ENCODE results near the gene OSBPL1A.

The OSBPL1A gene

DNA sequence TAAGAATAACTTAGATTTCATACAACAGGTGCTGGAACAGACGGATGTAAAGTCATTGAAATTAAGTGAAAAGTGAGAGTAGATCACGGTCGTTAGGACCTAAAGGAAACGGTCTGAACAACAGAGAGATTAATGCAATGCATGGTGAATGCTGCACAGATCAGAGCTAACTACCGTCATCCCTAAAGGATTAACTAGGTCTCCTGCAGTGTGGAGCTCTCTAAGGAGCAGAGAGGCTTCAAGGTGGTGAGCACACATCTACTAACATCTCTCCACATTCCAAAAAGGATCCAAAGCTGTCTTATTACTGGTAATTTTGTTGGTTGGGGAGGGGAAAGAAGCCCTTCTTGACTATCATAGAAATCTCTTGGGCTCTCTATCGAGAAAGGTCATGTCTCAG is 183.5 kb downstream of the OSBPL1A start:
- DNase-seq = no peak

DNA sequence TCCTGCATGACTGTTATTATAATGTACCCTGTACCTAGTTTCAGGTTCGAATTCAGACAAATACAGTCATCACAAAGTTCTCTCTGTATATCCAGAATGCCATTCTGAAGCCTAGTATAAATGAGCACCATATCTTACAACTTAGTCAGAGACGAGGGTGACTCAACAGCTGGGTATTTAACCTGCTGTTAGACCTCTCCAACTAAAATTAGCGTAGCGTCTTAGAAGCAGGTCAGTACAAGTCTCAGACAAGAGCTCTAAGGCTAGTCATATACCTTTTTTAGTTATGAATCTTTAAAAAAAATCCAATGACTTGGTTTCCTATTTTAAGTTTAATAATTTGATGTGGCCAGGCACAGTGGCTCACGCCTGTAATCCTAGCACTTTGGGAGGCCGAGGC is 184.7 kb downstream of the OSBPL1A start:
- no peak for DNase-seq

DNA sequence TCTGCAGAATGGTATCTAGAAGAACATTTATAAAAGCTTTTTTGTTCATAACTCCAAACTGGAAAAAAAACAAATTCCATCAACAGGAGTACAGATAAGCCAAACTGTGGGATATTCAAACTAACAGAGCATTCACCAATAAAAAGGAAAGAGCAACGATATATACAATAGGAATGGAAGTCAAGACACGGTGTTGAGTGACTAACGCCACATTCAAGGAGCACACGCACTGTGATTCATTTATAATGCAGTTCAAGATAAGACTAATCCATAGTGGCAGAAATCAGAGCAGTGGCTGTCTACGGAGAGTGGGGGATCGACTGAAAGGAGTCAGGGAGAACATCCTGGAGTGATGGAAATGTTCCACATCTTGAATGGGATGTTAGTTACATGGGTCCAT is 188.1 kb downstream of the OSBPL1A start:
- no peak for DNase-seq

DNA sequence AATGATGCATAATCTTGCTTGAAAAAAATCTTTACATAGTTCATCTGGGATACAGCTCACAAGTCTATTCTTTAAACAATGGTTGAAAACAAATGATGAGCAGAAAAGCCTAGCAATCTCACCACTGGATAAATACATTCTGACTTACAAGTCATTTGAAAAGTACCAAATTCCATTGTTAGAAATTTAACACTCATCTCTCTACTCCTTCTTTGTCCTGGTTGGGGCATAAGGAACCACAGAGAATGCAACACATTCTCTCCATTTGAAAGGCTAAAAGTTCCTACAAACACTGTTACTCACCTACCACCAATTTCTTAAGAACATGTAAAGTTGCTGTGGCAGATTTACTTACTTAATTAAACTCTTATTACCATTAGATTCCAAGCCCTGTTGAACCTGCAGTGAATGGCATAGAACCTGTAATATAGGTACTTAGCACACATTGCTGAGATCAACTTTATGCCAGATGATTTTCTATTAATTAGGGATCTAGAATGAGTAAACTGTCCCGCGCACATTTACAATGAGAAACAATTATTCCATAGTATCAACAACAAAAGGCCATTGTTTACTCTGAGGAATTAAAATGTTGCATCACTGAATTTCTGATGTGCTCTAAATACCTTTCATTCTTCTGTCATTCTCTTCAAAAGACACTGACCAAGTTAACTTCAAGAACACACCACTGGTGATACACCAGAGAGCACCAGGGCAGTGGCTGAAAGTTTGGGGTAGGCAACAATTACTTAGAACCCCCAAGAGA is 189.2 kb downstream of the OSBPL1A start:
- DNase-seq = no peak

DNA sequence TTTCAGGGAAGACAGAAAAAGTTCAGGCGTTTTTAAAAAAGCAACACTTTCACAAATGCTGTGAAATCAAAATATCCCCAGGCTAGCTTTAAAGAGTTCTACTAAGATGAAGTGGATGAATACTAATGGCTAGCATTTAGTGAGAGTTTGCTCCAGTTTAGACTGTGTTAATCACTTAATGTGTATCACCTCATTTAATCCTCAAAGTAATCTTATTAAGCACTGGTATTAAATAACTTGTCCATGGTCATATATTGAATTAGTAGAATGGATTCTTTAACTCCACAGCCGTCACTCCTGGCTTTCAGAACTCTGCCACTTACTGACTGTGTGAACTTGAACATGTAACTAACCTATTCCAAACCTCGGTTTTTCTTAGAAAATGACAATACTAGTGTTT is 192.7 kb downstream of the OSBPL1A start:
- DNase-seq = no peak

DNA sequence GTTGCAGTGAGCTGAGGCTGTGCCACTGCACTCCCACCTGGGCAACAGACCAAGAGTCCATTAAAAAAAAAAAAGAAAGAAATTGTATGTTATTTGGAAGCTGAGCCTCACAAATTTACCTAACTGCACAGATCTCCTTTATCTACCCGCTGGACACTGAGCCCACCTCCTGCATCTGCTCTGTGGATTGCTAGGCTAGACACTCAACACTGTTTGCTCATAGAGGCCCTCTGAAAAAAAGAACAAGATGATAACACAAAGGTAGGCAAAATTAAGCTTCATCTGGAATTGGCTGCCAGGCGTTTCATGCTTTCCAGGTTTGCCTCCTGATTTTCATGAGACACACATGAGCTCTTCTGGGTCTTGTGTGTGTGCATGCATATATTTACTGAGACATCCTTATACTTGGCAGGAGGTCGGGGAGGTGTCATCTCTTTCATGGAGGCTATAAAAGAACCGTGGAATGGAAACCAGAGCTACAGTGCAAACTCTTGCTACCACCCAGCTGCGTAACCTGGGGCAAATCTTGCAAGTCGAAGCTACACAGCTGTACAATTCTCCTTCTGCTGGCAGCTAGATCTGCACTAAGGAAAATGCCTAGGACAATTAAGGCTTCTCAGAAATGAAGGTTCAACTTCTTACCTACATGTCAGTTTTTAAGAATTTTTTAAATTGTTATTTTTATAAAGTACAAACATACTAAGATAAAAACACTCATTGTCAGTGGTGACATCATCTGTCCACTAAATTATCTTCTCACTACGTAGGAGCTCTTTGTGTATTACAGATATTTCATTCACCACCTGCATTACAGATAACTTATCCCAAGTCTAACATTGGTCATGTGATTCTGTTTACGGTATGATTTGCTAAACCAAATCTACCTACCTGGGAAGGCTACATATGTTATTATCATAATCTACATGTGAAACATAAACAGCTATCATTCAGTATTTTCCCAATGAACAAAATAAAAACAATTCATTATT is 195.6 kb downstream of the OSBPL1A start:
- DNase-seq = no peak

DNA sequence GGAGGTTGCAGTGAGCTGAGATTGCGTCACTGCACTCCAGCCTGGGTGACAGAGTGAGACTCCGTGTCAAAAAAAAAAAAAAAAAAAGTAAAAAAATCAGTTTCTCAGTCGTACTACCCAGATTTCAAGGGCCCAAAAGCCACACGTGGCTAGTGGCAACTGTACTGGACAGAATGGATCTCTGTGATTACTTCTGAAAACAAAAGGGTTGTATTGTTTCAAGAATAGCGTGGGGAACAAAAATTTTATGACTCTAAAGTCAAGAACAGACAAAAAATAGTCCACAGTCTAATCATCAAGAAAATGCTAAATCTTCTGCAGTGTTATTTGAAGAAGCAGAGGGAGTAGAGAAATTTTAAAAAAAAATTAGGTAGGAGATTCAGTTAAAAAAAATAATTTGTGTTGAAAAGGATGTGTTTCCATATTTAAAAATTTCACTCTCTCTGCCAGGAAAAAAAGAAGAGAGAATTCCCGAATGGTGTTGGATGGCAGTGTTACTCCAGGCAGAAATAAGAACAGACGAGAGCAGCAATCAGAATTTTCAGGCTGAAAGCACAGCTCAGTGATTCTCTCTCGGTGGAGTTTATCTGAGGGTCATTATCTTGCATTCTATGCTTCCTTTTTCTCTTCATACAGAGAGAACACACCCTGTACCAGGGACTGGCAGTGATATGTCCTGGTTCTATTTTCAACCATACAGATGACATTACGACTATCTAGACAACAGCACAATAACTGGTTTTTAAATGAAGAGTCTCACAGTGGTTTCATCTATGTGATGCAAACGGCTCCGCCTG is 196.9 kb downstream of the OSBPL1A start:
- DNase-seq = no peak

DNA sequence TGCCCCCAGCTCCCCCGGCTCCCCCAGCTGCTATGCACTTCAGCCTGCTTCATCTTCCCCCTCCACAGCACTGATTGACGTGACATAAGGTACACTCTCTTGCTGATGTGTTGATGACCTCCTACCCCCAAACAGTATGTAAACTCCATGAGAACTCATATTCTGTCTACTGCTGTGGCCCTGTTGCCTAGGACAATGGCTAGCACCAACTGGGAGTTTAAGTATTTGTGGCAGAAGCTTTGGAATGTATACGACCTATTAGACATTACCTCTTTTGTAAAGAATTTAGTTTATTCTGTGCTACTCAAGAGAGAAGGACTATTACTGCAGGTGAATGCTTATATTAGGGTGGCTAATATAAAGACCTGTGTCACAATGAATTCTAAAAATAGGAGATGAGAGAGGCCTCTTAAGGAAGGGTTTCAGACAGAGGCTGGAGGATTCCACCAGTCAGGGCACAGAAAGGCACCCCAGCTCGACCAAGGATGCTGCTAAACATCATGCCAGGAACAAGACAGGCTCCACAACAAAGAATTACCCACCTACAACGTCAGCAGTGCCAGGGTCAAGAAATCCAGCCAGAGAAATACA is 198.2 kb downstream of the OSBPL1A start:
- no peak for DNase-seq

DNA sequence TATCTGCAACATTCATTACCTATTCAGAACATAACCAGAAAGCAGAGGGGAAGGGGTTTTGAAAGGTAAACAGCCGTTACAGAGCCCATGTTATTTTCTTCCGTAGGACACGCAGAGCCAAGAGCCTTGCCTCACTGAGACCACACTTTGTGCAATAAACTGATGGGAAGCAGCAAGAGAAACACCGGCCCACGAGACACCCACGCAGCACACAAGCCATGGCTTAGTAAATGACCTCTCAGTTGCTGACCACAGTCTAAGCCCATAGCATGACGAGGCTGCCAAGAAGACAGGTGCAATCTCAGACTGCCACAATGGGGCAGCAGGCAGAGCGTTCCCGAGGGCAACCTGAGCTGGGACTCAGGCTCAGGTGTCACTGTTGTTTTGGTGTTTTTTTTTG is 199.2 kb downstream of the OSBPL1A start:
- no peak for DNase-seq

DNA sequence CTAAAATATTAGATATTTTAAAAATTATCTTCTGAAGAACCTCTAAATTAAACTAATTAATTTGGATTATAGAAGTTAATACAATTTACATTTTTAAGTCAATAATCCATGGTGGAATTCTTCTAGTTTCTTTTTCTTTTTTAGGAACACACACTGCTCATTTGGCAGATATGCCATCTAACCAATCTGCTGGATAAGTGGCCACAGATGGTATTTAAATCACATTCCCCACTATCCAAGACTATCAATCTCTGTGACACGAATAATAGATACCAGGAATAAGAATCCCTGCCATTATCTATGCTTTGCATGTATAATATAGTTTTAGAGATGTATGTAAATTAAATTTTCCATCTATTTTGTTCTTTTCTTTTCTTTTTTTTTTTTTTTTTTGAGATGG is 200.2 kb downstream of the OSBPL1A start:
- no peak for DNase-seq

DNA sequence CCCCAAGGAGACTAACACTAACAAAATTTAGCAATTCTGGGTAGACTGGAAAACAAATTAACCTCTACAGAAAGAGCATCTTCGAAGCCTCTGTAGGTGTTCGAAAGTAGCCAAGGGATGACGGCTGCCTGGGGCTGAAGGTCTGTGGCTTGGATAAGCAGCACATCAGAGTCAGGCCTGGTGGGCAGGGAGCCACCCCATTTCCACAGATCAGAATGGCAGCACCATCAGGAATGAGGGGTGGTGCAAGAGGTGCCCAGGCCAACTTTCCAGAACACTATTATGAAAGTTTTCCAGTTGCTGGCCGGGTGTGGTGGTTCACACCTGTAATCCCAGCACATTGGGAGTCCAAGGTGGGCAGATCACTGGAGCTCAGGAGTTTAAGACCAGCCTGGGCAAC is 200.9 kb downstream of the OSBPL1A start:
- no peak for DNase-seq

DNA sequence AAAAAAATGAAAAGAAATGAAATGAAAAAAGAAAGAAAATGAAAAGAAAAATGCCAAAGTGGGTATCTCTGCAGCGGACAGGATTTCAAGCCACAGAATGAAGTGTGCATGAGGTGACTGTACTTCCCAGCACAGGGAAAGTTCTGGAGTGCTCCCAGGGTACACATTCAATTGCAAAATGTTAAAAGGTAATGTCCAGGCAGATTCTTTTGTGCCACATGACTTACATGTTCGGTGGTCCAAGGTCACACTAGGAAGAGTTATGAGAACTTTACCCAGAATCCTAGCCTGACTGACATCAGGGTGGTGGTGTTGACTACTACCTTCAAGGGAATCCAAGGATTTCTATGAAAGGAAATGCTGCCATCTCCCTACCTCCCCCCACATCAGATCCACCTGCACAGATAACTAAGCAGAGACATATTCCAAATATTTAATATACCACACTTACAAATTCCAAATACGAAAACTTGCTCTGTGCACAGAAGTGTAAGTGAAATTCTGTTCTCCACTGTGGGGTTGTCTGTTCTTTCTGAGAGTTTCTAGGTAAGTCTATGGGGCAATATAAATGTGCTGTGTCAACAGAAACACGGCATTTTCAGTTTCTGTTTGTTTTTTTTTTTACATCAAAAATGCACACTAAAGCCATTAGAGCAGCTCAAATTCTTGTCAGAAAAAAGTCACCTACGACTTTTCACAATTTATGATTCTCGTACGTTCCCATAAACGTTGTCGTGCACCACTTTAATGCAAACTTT is 202.1 kb downstream of the OSBPL1A start:
- DNase-seq = peak; percentile 62

DNA sequence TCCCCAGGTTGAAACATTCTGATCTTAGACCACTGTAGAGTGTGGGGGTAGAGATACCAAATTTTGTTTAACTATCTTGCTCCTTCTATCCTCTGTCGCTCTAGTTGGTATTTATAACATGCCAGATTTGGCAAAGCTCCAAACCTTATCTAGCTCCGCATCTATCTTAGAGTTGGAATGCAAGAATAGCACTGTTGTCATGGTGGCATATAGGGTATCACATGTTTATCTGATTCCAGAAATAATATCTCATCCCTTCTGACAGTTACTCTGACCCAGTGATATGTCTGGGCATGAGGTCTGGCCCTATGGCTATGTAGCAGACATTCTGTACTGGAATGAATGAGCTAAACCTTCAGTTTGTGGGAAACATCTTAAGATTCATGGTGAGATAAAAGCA is 207.0 kb downstream of the OSBPL1A start:
- no peak for DNase-seq

DNA sequence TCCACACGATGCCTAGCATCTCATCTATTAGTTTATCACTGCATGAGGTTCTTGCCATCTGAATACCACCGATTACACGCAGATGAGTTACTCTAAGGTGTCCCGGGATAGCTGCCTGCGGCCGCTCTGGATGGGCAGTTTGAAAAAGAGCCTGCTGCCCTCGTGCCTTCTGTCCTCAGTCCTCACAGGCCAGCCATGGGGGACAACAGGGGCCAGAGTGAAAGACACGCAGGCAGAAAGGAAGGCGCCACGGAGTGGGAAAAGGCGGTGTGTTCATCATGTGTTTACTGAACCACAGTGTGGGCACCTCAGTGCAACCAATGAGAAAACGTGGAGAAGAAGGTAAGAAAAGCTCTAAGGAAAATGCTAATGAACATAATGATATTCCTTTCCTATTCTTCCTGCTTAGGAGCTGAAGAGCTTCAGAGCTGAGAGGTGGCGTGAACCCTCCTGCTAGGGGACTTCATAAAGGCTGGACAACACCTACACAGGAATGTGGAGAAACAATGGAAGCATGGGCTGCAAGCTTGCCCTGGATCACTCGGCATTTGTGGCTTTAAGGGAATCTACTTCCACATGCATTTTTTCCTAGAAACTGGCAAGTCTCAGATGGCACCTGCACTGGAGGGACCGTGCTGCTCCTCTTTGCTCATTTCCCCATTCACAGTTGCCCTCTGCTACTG is 207.8 kb downstream of the OSBPL1A start:
- no peak for DNase-seq

DNA sequence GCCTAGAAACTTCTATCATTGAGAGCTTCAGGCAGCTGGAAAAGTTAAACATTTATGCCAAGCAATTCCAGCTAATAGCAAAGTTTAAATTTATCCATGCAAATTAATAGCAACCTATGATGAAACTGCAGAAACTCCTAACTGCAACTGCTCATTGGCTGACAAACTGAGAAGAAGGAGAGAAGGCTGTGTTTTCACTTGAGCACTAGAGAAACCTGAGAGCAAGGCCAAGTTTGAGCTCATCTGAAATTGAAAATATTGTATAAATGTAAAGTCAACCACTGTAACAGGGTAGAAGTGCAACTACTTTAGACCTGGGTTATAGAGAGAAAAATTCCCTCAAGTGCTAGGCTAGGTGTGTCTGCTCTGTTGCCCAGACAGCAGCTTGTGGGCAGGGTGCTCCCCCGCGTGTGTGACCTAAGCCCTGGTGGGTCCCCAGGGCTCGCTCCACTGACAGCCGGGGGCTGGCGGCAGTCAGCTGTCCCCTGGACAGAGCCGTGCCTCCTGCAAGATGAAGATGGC is 208.6 kb downstream of the OSBPL1A start:
- DNase-seq = no peak

DNA sequence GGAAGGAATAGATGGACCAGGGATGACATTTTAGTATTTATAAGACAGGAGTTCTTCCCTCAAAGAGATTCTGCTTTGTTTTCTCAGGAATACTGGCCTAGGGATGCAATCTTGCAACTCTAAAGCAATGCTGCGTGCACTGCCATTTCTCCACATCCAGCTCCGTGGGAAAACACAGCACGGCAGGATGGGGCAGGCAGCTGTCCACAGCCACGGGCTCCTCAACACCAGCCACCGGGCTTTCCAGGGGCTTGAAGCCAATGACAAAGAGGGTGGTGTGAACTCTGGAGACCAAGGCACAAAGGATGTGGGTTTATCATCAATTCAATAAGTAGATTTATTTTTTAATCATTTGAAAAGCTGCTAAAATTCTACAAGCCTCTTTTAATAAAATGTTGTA is 209.5 kb downstream of the OSBPL1A start:
- no peak for DNase-seq

DNA sequence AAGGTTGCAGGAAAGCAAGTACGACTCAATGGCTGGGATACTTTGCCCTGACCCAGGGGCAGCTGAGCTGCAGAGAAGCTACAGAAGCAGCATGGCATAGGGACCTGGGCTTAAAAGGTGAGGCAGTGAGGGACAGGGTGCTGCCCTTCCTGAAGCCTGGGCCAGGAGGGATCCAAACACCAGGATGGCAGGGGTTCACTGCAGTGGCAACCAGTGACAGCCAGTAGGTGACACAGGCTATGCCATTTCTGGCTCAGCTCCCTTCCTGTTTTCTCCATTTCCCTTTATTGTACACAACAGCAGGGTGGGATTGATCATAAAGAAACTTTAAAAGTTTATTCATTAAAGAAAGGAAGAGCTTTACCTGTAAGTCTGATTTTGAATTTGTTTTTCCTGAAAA is 209.9 kb downstream of the OSBPL1A start:
- DNase-seq = no peak

DNA sequence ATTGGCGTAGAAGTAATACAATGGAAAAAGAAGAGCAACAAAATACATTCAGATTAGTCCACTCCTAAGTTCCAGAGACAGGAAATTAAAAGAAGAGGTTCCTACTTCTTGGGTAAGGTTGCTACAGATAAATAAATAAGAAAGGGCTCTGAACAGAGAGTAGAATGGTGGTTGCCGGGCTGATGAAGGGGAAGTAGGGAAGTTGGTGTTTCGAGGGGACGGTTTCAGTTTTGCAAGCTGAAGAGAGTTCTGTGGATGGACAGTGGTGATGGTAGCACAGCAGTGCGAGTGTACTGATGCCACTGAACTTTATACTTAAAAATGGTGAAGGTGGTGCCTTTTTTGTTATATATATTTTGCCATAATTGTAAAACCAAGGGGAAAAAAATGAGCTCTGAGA is 210.6 kb downstream of the OSBPL1A start:
- DNase-seq = peak; percentile 47

DNA sequence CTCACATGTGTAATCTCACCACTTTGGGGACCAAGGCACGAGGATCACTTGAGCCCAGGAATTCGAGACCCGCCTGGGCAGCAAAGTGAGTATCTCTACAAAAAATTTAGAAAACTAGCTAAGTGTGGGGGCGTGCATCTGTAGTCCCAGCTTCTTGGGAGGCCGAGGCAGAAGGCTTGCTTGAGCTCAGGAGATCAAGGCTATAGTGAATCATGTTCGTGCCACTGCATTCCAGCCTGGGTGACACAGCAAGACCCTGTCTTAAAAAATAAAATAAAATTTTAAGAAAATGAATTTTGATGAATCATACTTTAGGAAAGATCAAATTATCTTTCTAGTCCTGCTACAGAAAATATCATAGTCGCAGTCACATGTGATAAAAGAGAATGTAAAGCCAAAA is 211.8 kb downstream of the OSBPL1A start:
- no peak for DNase-seq

DNA sequence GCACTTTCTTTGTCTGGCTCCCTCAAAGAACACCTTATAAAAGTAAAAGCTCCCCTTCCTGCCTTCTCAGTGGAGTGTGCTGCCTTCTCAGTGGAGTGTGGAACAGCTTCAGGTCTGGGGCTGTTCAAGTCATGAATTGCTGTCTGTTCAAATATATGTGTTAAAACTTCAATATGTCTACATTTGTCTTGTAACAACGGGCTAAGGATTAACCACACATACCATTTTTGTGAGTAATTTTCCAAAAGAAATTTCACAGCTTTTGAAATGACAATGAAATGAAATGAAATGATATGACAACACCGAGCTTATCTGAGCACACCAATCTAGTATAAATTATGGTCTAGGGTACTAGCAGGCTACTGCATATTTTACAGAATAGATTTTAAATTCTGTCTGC is 215.8 kb downstream of the OSBPL1A start:
- no peak for DNase-seq

DNA sequence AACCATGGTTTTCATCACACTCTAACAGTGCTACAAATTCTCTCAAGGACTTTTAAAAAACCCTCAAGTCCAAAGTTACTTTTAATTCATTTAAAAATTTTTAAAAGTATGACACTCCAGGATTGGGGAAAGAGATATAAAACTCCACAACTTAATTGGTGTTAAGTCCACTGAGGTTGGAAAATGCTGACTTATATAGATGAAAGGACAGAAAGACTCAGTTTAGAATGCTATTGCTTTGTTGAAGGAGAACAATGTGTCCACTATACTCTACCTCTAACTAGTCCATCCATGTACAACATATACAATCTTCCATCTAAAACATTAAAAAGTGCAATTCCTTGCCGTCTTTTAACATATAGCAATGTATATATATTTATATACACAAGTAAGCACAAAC is 217.6 kb downstream of the OSBPL1A start:
- DNase-seq = no peak
